T-helper 2 cell (primary cell): ENCODE data around the gene TMEM82.

Source experiments
- DNase-seq, 5 experiments: peaks; one replicate each; pipeline versions ENCODE4 v3.0.0 to v3.0.0-alpha.2; 2012 to 2022

Gene TMEM82

GRCh38 chr1:15796086-15796462 lies 53.8 kb downstream of the TMEM82 start:
- no peak for DNase-seq
